SK-N-SH treated with all-trans-retinoic acid at 6 μM for 48 hours (cell line): ENCODE results near the gene HOXB4.

ENCODE experiments used
- ATAC-seq: fragments of 200-7000 bp; cut with Tn5 transposase; 3 replicates; pipeline ENCODE4 v1.9.1; 2020; ENCODE audit warnings: mild to moderate bottlenecking, moderate library complexity
- ARNTL ChIP-seq: fragments of 450-650 bp; formaldehyde crosslinking; IDR thresholded peaks from 2 replicates; pipeline ENCODE4 v1.5.0; 2020; ENCODE audit warnings: low read depth, mild to moderate bottlenecking, moderate library complexity, borderline replicate concordance
- BACH2 ChIP-seq: fragments of 250-450 bp; sonication (Bioruptor Pico); IDR thresholded peaks from 2 replicates; pipeline ENCODE4 v1.9.0; 2021; ENCODE audit warnings: mild to moderate bottlenecking, borderline replicate concordance
- CREB5 ChIP-seq: fragments of 250-450 bp; sonication (Bioruptor Pico); IDR thresholded peaks from 2 replicates; pipeline ENCODE4 v1.5.1; 2020; ENCODE audit warnings: low read depth, mild to moderate bottlenecking, moderate library complexity
- CSDC2 ChIP-seq: fragments of 250-450 bp; sonication (Bioruptor Pico); IDR thresholded peaks from 2 replicates; pipeline ENCODE4 v1.5.0; 2020; ENCODE audit warnings: mild to moderate bottlenecking, moderate library complexity
- CSRNP3 ChIP-seq: fragments of 250-450 bp; sonication (Bioruptor Pico); IDR thresholded peaks from 2 replicates; pipeline ENCODE4 v1.5.1; 2021; ENCODE audit warnings: mild to moderate bottlenecking, moderate library complexity
- ESRRG ChIP-seq: fragments of 250-450 bp; sonication (Bioruptor Pico); IDR thresholded peaks from 2 replicates; pipeline ENCODE4 v1.6.1; 2021; ENCODE audit warnings: mild to moderate bottlenecking
- GLIS3 ChIP-seq: fragments of 250-450 bp; sonication (Bioruptor Pico); IDR thresholded peaks from 2 replicates; pipeline ENCODE4 v1.5.0; 2020; ENCODE audit warnings: mild to moderate bottlenecking, moderate library complexity
- ISL1 ChIP-seq: fragments of 250-450 bp; sonication (Bioruptor Pico); IDR thresholded peaks from 2 replicates; pipeline ENCODE4 v2.1.2; 2022; ENCODE audit warnings: mild to moderate bottlenecking, moderate library complexity
- OSR1 ChIP-seq: fragments of 250-450 bp; sonication (Bioruptor Pico); IDR thresholded peaks from 2 replicates; pipeline ENCODE4 v1.8.0; 2022; ENCODE audit warnings: moderate library complexity, mild to moderate bottlenecking, inconsistent platforms
- PATZ1 ChIP-seq: fragments of 250-450 bp; sonication (Bioruptor Pico); IDR thresholded peaks from 2 replicates; pipeline ENCODE4 v1.8.0; 2020; ENCODE audit warnings: mild to moderate bottlenecking, moderate library complexity, borderline replicate concordance
- POU6F1 ChIP-seq: fragments of 250-450 bp; sonication (Bioruptor Pico); IDR thresholded peaks from 2 replicates; pipeline ENCODE4 v1.8.0; 2021; ENCODE audit warnings: low read depth, mild to moderate bottlenecking, moderate library complexity, borderline replicate concordance
- PPARA ChIP-seq: fragments of 250-450 bp; sonication (Bioruptor Pico); IDR thresholded peaks from 2 replicates; pipeline ENCODE4 v1.5.0; 2020; ENCODE audit warnings: mild to moderate bottlenecking, borderline replicate concordance
- RARB ChIP-seq: fragments of 250-450 bp; sonication (Bioruptor Pico); IDR thresholded peaks from 2 replicates; pipeline ENCODE4 v1.8.0; 2021; ENCODE audit warnings: mild to moderate bottlenecking, moderate library complexity
- SNAI2 ChIP-seq: fragments of 250-450 bp; sonication (Bioruptor Pico); IDR thresholded peaks from 2 replicates; pipeline ENCODE4 v1.5.0; 2020; ENCODE audit warnings: mild to moderate bottlenecking, moderate library complexity
- TCF4 ChIP-seq: fragments of 250-450 bp; sonication (Bioruptor Pico); IDR thresholded peaks from 2 replicates; pipeline ENCODE4 v1.8.0; 2021; ENCODE audit warnings: mild to moderate bottlenecking, moderate library complexity, borderline replicate concordance
- TSHZ2 ChIP-seq: fragments of 250-450 bp; sonication (Bioruptor Pico); IDR thresholded peaks from 2 replicates; pipeline ENCODE4 v1.5.0; 2020; ENCODE audit warnings: mild to moderate bottlenecking, moderate library complexity
- ZC3H10 ChIP-seq: fragments of 250-450 bp; sonication (Bioruptor Pico); IDR thresholded peaks from 2 replicates; pipeline ENCODE4 v1.5.1; 2021; ENCODE audit warnings: mild to moderate bottlenecking, moderate library complexity
- ZFP3 ChIP-seq: fragments of 250-450 bp; sonication (Bioruptor Pico); IDR thresholded peaks from 2 replicates; pipeline ENCODE4 v1.5.0; 2020; ENCODE audit warnings: mild to moderate bottlenecking, moderate library complexity
- ZNF565 ChIP-seq: fragments of 450-650 bp; formaldehyde crosslinking; conservative IDR thresholded peaks from 2 replicates; pipeline ENCODE4 v1.5.0; 2020; ENCODE audit warnings: low read depth, mild to moderate bottlenecking, moderate library complexity
- ZNF70 ChIP-seq: fragments of 450-650 bp; formaldehyde crosslinking; IDR thresholded peaks from 2 replicates; pipeline ENCODE4 v1.5.0; 2020; ENCODE audit warnings: mild to moderate bottlenecking, moderate library complexity
- ZNF8 ChIP-seq: fragments of 450-650 bp; formaldehyde crosslinking; IDR thresholded peaks from 2 replicates; pipeline ENCODE4 v1.5.0; 2020; ENCODE audit warnings: mild to moderate bottlenecking, moderate library complexity

The HOXB4 gene

GRCh38 chr17:48545539-48545938 is 32.6 kb downstream of the HOXB4 start:
- TF ChIP-seq PPARA (CRISPR knock-in tag) (no peak), GLIS3 (CRISPR knock-in tag) (no peak), ZFP3 (CRISPR knock-in tag) (no peak), TCF4 (CRISPR knock-in tag) (no peak), BACH2 (CRISPR knock-in tag) (no peak), ARNTL (no peak), ZC3H10 (no peak), TSHZ2 (CRISPR knock-in tag) (no peak), RARB (CRISPR knock-in tag) (no peak), CREB5 (CRISPR knock-in tag) (no peak), ZNF565 (no peak), ISL1 (no peak), CSRNP3 (CRISPR knock-in tag) (no peak), ZNF70 (CRISPR knock-in tag) (no peak), ZNF8 (no peak), OSR1 (CRISPR knock-in tag) (no peak)
- no peak for ATAC-seq

GRCh38 chr17:48545022-48545375 is 33.2 kb downstream of the HOXB4 start, which contains the start of gene HOXB2:
TSS of gene HOXB2 (minus strand) at chr17:48545109. CDS start at chr17:48544911, 198 bp downstream.
- ATAC-seq: no peak
- TF ChIP-seq ARNTL: no peak
- TF ChIP-seq ZFP3 (CRISPR knock-in tag): no peak
- TF ChIP-seq CSDC2 (CRISPR knock-in tag): no peak
- no peak for TF ChIP-seq SNAI2 (CRISPR knock-in tag)
- TF ChIP-seq ESRRG (CRISPR knock-in tag): no peak
- TF ChIP-seq PPARA (CRISPR knock-in tag): no peak
- TF ChIP-seq ZC3H10: no peak
- no peak for TF ChIP-seq TSHZ2 (CRISPR knock-in tag)
- TF ChIP-seq POU6F1 (CRISPR knock-in tag): no peak
- TF ChIP-seq OSR1 (CRISPR knock-in tag): no peak
- TF ChIP-seq ISL1: no peak
- TF ChIP-seq ZNF8: no peak
- no peak for TF ChIP-seq BACH2 (CRISPR knock-in tag)
- no peak for TF ChIP-seq RARB (CRISPR knock-in tag)
- TF ChIP-seq ZNF565: no peak
- no peak for TF ChIP-seq PATZ1 (CRISPR knock-in tag)
